ACC112 (cell line): Measurements from ENCODE around the gene NXPH4.

Source experiments
- H2AFZ ChIP-seq: fragments of 200-600 bp; sonication (generic); one replicate; pipeline ENCODE4 v1.6.0; 2017; ENCODE audit warnings: antibody characterized with exemption, low read length; ENCODE audit not compliant: unreplicated experiment
- H3K27ac ChIP-seq: fragments of 200-600 bp; sonication (generic); 2 replicates; pipeline ENCODE4 v1.5.1; 2014; ENCODE audit warnings: low read depth, mild to moderate bottlenecking, antibody characterized with exemption, low read length, moderate library complexity
- H3K27me3 ChIP-seq: fragments of 200-600 bp; sonication (generic); 2 replicates; pipeline ENCODE4 v1.6.1; 2014; ENCODE audit warnings: mild to moderate bottlenecking, antibody characterized with exemption, low read length, moderate library complexity, mixed read lengths; ENCODE audit not compliant: insufficient read depth
- H3K36me3 ChIP-seq: fragments of 200-600 bp; sonication (generic); 2 replicates; pipeline ENCODE4 v1.6.1; 2016; ENCODE audit warnings: mild to moderate bottlenecking, antibody characterized with exemption, low read length, moderate library complexity, mixed read lengths; ENCODE audit not compliant: insufficient read depth
- H3K4me1 ChIP-seq: fragments of 200-600 bp; sonication (generic); one replicate; pipeline ENCODE4 v1.6.1; 2016; ENCODE audit warnings: low read length, mixed read lengths; ENCODE audit not compliant: insufficient read depth, unreplicated experiment, control insufficient read depth
- H3K4me3 ChIP-seq: fragments of 200-600 bp; sonication (generic); 2 replicates; pipeline ENCODE4 v1.5.1; 2014; ENCODE audit warnings: mild to moderate bottlenecking, low read depth, low read length
- H3K79me2 ChIP-seq: fragments of 200-600 bp; sonication (generic); one replicate; pipeline ENCODE4 v1.6.0; 2016; ENCODE audit warnings: low read length; ENCODE audit not compliant: control insufficient read depth, unreplicated experiment, insufficient read depth

The NXPH4 gene

DNA sequence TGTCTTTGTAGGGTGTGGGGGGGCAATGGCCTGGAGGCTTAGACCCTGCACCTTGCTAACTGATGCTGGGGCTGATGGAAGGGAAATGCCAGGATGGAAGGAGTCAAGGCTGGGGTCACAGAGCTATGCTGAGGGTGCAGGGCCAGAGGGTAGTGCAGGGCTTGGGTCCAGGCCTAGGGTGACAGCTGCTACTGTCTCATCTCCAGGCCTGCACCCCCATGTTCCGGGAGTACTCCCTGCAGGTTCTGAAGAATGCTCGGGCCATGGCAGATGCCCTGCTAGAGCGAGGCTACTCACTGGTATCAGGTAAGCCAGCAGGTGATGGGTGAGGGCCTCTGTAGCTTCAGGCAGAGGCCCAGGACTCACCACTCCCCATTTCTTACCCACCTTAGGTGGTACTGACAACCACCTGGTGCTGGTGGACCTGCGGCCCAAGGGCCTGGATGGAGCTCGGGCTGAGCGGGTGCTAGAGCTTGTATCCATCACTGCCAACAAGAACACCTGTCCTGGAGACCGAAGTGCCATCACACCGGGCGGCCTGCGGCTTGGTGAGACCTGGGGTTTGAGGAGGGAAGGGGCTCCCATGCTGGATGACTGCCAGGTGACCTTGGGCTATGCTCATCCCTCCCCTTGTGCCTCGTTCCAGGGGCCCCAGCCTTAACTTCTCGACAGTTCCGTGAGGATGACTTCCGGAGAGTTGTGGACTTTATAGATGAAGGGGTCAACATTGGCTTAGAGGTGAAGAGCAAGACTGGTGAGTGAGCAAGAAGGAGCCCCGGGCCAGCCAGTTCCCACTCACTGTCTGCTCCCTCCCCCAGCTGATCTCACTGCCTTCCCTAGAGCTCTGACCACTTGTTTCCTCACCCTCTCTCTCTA, 17.0 kb downstream of the NXPH4 start:
- H3K36me3 ChIP-seq: peaks cover 23% of the 10 kb centered on the region; the same call in 1 of the 2 replicates
- peaks cover 35% of the 10 kb centered on the region for H3K79me2 ChIP-seq
- no peak overlapping the region for H3K4me3 ChIP-seq
- H3K27me3 ChIP-seq: no peaks in the 10 kb centered on the region
- peak overlapping the region; percentile 81 for H3K27ac ChIP-seq
- peaks cover 47% of the 10 kb centered on the region for H3K4me1 ChIP-seq
- H2AFZ ChIP-seq: no peak overlapping the region

- no peak overlapping the region for H3K4me3 ChIP-seq
- H3K36me3 ChIP-seq: peaks cover 23% of the 10 kb centered on the region; the same call in 1 of the 2 replicates
- H3K27me3 ChIP-seq: no peaks in the 10 kb centered on the region
- H3K79me2 ChIP-seq: peaks cover 35% of the 10 kb centered on the region
- H2AFZ ChIP-seq: no peak overlapping the region
- H3K4me1 ChIP-seq: peaks cover 45% of the 10 kb centered on the region
- peak overlapping the region; percentile 81 for H3K27ac ChIP-seq
Measured at GRCh38 chr12:57234233-57234570, 17.6 kb downstream of the NXPH4 start.

- H2AFZ ChIP-seq: no peak overlapping the region
- H3K36me3 ChIP-seq: peaks cover 23% of the 10 kb centered on the region; the same call in 1 of the 2 replicates
- H3K79me2 ChIP-seq: peaks cover 35% of the 10 kb centered on the region
- H3K27me3 ChIP-seq: no peaks in the 10 kb centered on the region
- H3K4me3 ChIP-seq: no peak overlapping the region
- peak overlapping the region; percentile 81 for H3K27ac ChIP-seq
- peaks cover 47% of the 10 kb centered on the region for H3K4me1 ChIP-seq
Measured at GRCh38 chr12:57234571-57235016, 18.0 kb downstream of the NXPH4 start.

- H3K27me3 ChIP-seq: no peaks in the 10 kb centered on the region
- H3K4me3 ChIP-seq: no peak overlapping the region
- H2AFZ ChIP-seq: no peak overlapping the region
- peaks cover 29% of the 10 kb centered on the region for H3K79me2 ChIP-seq
- peaks cover 23% of the 10 kb centered on the region; the same call in 1 of the 2 replicates for H3K36me3 ChIP-seq
- peak overlapping the region; percentile 81 for H3K27ac ChIP-seq
- peaks cover 49% of the 10 kb centered on the region for H3K4me1 ChIP-seq
Measured at GRCh38 chr12:57235017-57235727, 18.6 kb downstream of the NXPH4 start.

- Histone ChIP-seq H2AFZ (no peak overlapping the region), H3K36me3 (peaks cover 23% of the 10 kb centered on the region; the same call in 1 of the 2 replicates), H3K4me1 (peaks cover 52% of the 10 kb centered on the region), H3K79me2 (peaks cover 24% of the 10 kb centered on the region), H3K27me3 (no peaks in the 10 kb centered on the region), H3K4me3 (no peak overlapping the region), H3K27ac (peak overlapping the region; percentile 81)
Measured at GRCh38 chr12:57235728-57236131, 19.1 kb downstream of the NXPH4 start.

GRCh38 chr12:57236201-57236924, 19.8 kb downstream of the NXPH4 start:
- no peak overlapping the region for H2AFZ ChIP-seq
- peaks cover 23% of the 10 kb centered on the region; the same call in 1 of the 2 replicates for H3K36me3 ChIP-seq
- H3K4me1 ChIP-seq: peaks cover 54% of the 10 kb centered on the region
- peaks cover 17% of the 10 kb centered on the region for H3K79me2 ChIP-seq
- H3K27me3 ChIP-seq: peaks cover 6% of the 10 kb centered on the region; the same call in 1 of the 2 replicates
- H3K4me3 ChIP-seq: no peak overlapping the region
- no peak overlapping the region for H3K27ac ChIP-seq

GRCh38 chr12:57236925-57237595, 20.5 kb downstream of the NXPH4 start:
- Histone ChIP-seq H3K27me3 (peaks cover 13% of the 10 kb centered on the region; the same call in 1 of the 2 replicates), H3K79me2 (peaks cover 10% of the 10 kb centered on the region), H3K4me1 (peaks cover 49% of the 10 kb centered on the region), H2AFZ (no peak overlapping the region), H3K4me3 (no peak overlapping the region), H3K36me3 (peaks cover 16% of the 10 kb centered on the region; the same call in 1 of the 2 replicates), H3K27ac (no peak overlapping the region)

GRCh38 chr12:57237596-57237931, 21.0 kb downstream of the NXPH4 start:
- H3K4me1 ChIP-seq: peaks cover 49% of the 10 kb centered on the region
- no peak overlapping the region for H3K27ac ChIP-seq
- no peak overlapping the region for H2AFZ ChIP-seq
- peaks cover 11% of the 10 kb centered on the region; the same call in 1 of the 2 replicates for H3K36me3 ChIP-seq
- H3K4me3 ChIP-seq: no peak overlapping the region
- H3K79me2 ChIP-seq: peaks cover 5% of the 10 kb centered on the region
- peaks cover 18% of the 10 kb centered on the region for H3K27me3 ChIP-seq

DNA sequence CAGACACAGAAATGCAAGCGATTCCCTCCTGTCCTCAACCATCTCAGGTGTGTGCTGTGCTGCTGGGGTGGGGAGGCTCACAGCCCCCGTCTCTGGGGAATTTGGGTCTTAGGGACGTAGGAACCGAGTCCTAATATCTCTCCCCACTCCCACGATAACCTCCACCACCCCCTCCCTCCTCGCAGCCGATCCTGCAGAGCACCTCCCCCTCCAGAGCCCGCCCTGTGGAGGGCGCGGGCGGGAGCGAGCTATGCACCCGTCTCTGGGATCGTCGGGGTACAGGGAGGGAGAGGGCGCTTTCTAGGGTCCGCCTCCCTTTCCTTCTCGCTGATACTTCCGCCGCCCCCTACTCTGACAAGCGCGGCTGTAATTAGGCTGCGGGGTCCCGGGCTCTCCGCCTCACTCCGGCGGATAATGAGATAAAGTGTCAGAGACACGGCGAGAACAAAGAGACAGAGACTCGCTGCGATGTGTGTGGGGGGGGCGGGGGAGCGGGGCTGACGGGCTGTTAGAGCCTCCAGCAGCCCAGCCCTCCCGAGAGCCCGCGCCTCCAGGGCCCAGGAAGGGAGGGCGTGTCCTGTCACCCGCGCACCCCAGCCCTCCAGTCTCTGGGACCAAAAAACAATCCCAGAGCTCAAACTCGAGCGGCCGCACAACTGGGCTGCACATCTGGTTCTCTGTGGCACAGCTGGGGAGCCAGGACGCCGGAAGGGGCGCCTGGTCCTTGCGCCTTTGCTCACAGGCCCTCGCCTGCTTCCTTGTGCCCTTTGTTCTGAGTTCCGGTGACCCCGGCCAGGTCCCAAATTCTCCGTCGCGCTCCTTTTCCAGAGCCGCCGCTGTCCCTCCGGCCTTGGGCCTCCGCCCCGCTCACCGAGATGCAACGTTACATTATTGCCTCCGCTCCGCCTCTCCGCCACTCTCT, 21.6 kb downstream of the NXPH4 start:
- Histone ChIP-seq H2AFZ (no peak overlapping the region), H3K4me3 (no peak overlapping the region)

More for the DNA sequence above, 21.6 kb downstream of the NXPH4 start:
- peaks cover 21% of the 10 kb centered on the region for H3K27me3 ChIP-seq
- peaks cover 50% of the 10 kb centered on the region for H3K4me1 ChIP-seq
- H3K27ac ChIP-seq: no peak overlapping the region
- no peaks in the 10 kb centered on the region for H3K79me2 ChIP-seq
- H3K36me3 ChIP-seq: peaks cover 5% of the 10 kb centered on the region; the same call in 1 of the 2 replicates
